ENCODE measurements around the gene STRN4. TPM values are rescaled to one million over a fixed set of nuclear protein-coding genes. Genes with fewer than 3 reads are reported as not detected.
A peak's percentile ranks its signal among the peaks of the same experiment; 100 is the strongest.

Gene STRN4
- total and polyA plus RNA-seq, 9 of the 15 experiments (the other 6 are each of a cell fraction or from before 2014, with no cell fraction given), result 0.62 to 83.7 (median 36.9) TPM

DNA sequence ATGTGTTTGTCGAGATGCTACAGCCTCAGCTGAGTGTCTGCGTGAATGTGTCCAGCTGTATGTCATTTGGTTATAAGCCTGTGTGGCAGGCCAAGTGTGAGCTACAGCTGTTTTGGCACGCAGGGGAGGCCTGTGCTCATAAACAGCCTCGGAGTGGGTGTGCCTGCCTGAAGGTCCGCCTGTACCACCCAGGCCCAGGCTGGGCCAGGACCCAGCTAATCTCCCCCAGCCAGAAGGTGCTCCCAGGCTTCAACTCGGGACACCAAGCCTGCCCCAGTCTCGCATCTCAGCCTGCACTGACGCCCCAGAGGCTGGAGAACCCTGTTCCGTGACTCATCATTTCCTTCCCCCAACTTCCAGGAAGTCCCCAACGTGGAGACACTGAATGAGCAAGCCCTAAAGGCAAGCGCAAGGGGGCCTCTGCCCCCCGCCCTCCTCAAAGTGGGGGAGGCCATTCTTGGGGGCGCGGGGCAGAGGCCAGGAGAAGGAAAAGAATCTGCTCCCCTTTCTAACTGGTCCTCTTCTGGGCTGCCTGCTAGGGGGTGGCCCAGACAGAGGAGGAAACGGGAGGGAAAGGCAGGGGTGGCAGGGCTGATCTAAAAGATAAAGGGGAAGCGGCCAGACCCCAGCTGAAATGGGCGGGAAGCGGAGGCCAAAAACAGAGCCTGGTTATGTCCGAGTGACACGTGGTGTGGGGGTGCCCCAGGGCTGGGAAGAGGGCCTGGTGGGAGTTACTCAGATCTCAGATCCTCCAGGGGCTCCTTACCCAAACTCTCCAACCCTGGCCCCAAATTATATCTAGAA, 40.2 kb upstream of the STRN4 start (continued):
- TF ChIP-seq ZNF592 (IDR thresholded peaks at IDR 0.05) (peak; percentile 91), TFAP4 (CRISPR knock-in tag; IDR thresholded peaks at IDR 0.05; ENCODE audit: borderline replicate concordance) (peak; percentile 97), ELF2 (CRISPR knock-in tag; IDR thresholded peaks at IDR 0.05) (peak; percentile 64; the same call in 1 of the 2 replicates), ZNF140 (CRISPR knock-in tag; IDR thresholded peaks at IDR 0.05) (no peak), POLR3A (IDR thresholded peaks at IDR 0.05; ENCODE audit: borderline replicate concordance, extremely low read depth, insufficient read depth, insufficient read length) (no peak), MAFG (tag; conservative IDR thresholded peaks at IDR 0.05) (peak; percentile 98), CREM (IDR thresholded peaks at IDR 0.05; ENCODE audit: low read depth) (peak; percentile 52), SAFB (IDR thresholded peaks at IDR 0.05; ENCODE audit: borderline replicate concordance, low read depth, low read length) (no peak), DACH1 (IDR thresholded peaks at IDR 0.05; ENCODE audit: partially characterized antibody) (peak; percentile 98), PML (IDR thresholded peaks at IDR 0.05; ENCODE audit: low read length) (peak; percentile 41; the same call in 1 of the 2 replicates), PREB (CRISPR knock-in tag; IDR thresholded peaks at IDR 0.05) (no peak), PYGO2 (tag; IDR thresholded peaks at IDR 0.05) (no peak)
- TF ChIP-seq, protein P1, sequence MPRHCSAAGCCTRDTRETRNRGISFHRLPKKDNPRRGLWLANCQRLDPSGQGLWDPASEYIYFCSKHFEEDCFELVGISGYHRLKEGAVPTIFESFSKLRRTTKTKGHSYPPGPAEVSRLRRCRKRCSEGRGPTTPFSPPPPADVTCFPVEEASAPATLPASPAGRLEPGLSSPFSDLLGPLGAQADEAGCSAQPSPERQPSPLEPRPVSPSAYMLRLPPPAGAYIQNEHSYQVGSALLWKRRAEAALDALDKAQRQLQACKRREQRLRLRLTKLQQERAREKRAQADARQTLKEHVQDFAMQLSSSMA (CRISPR knock-in tag; IDR thresholded peaks at IDR 0.05), result no peak
